HepG2 (cell line): ENCODE data around the gene CCDC88B. TPM values are rescaled to one million over a fixed set of nuclear protein-coding genes. Genes with fewer than 3 reads are reported as not detected.

ENCODE experiments used
- ATAC-seq: fragments of 200-7000 bp; cut with Tn5 transposase; 3 replicates; pipeline ENCODE4 v1.9.1; 2020; ENCODE audit warnings: mild to moderate bottlenecking, moderate library complexity
- BruUV-seq: library from RNA; stranded (reverse); fragments of 400-500 nt; replicated peaks from 2 replicates; lab custom pipeline; 2021; lab: Mats Ljungman, UMichigan
- CTCF ChIA-PET: fragments of 300-600 bp; formaldehyde crosslinking; extraction: SDS; loops from one replicate; lab custom pipeline; 2021; ENCODE audit warnings: low total read pairs, inconsistent platforms, low intra/inter-chr PET ratio; lab: Yijun Ruan, JAX
- POLR2A ChIA-PET: fragments of 350-600 bp; sonication (Branson Sonifier 250); formaldehyde crosslinking; loops from one replicate; lab custom pipeline; 2020; ENCODE audit warnings: antibody characterized with exemption, inconsistent platforms; lab: Yijun Ruan, JAX
- DNase-seq: peaks from one replicate; pipeline ENCODE4 v3.0.0-alpha.2; 2015; ENCODE audit warnings: low spot score
- FAIRE-seq: peaks from 3 replicates; lab custom pipeline; 2011; peaks lifted over from hg19 to GRCh38; lab: Jason Lieb, UNC
- H2AFZ ChIP-seq: one replicate; pipeline ENCODE4 v1.6.1; 2011; ENCODE audit warnings: low read length, inconsistent platforms
- H3K27ac ChIP-seq: fragments of 300-600 bp; 3 replicates; pipeline ENCODE4 v1.8.0; 2011; ENCODE audit warnings: mixed run types, mild to moderate bottlenecking, mixed read lengths, low read length, inconsistent platforms; ENCODE audit not compliant: insufficient read depth; ENCODE audit errors: extremely low read length
- H3K27me3 ChIP-seq, 2 experiments: fragments of 200-600 bp in 1 of 2; 2 replicates in 1 of 2; 3 replicates in 1 of 2; pipeline versions ENCODE4 v1.6.0 to v1.8.0; 2011; ENCODE audit warnings: low read length in 2 of 2, mild to moderate bottlenecking in 2 of 2, moderate library complexity in 2 of 2, inconsistent platforms in 1 of 2; ENCODE audit not compliant: insufficient read depth in 2 of 2, control insufficient read depth in 1 of 2
- H3K36me3 ChIP-seq, 2 experiments: fragments of 200-600 bp in 1 of 2; replicated peaks in 1 of 2; 2 replicates in 1 of 2; 3 replicates in 1 of 2; pipeline versions ENCODE4 v1.5.1 to v1.8.0; 2011; ENCODE audit warnings: low read length in 2 of 2, inconsistent platforms in 1 of 2; ENCODE audit not compliant: insufficient read depth in 2 of 2, control insufficient read depth in 1 of 2
- H3K4me1 ChIP-seq: 2 replicates; pipeline ENCODE4 v1.5.1; 2012; ENCODE audit warnings: low read length, inconsistent platforms; ENCODE audit not compliant: insufficient read depth
- H3K4me2 ChIP-seq: 2 replicates; pipeline ENCODE4 v1.6.0; 2011; ENCODE audit warnings: low read depth, low read length, inconsistent platforms
- H3K4me3 ChIP-seq, 3 experiments: fragments of 200-600 bp in 1 of 3; sonication (generic), shearing (Covaris generic) in 1 of 3; replicated peaks in 1 of 3; 2 replicates each; pipeline ENCODE4 v1.5.1; 2011 to 2016; ENCODE audit warnings: low read length in 3 of 3, inconsistent platforms in 2 of 3, low read depth in 2 of 3, mild to moderate bottlenecking in 2 of 3, control low read depth in 1 of 3, mixed read lengths in 1 of 3; ENCODE audit not compliant: insufficient read depth in 1 of 3
- H3K79me2 ChIP-seq: one replicate; pipeline ENCODE4 v1.6.1; 2011; ENCODE audit warnings: low read length, inconsistent platforms; ENCODE audit not compliant: insufficient read depth
- H3K9ac ChIP-seq: 2 replicates; pipeline ENCODE4 v1.6.0; 2011; ENCODE audit warnings: mild to moderate bottlenecking, low read depth, low read length, inconsistent platforms; ENCODE audit not compliant: insufficient read depth
- H3K9me3 ChIP-seq: 2 replicates; pipeline ENCODE4 v1.5.1; 2012; ENCODE audit warnings: mild to moderate bottlenecking, low read length
- H4K20me1 ChIP-seq: 2 replicates; pipeline ENCODE4 v1.6.0; 2011; ENCODE audit warnings: inconsistent platforms, mild to moderate bottlenecking, low read length, moderate library complexity; ENCODE audit not compliant: insufficient read depth
- ATF7-NPFF ChIP-seq: sonication (generic); formaldehyde crosslinking; IDR thresholded peaks from 2 replicates; pipeline ENCODE4 v1.8.1; 2023; ENCODE audit warnings: mild to moderate bottlenecking, low read depth, missing genetic modification reagents, moderate library complexity
- HDAC1 ChIP-seq: sonication (generic); formaldehyde crosslinking; IDR thresholded peaks from 2 replicates; pipeline ENCODE4 v1.5.1; 2020; ENCODE audit warnings: mild to moderate bottlenecking, missing genetic modification reagents
- ISL2 ChIP-seq: sonication (generic); formaldehyde crosslinking; IDR thresholded peaks from 2 replicates; pipeline ENCODE4 v1.5.0; 2020; ENCODE audit warnings: missing genetic modification reagents
- JARID2 ChIP-seq: sonication (generic); formaldehyde crosslinking; IDR thresholded peaks from 2 replicates; pipeline ENCODE4 v1.8.1; 2023; ENCODE audit warnings: missing genetic modification reagents, inconsistent platforms; ENCODE audit not compliant: insufficient replicate concordance
- MYC ChIP-seq: sonication (generic); formaldehyde crosslinking; IDR thresholded peaks from 2 replicates; pipeline ENCODE4 v1.9.0; 2021; ENCODE audit warnings: missing genetic modification reagents, borderline replicate concordance
- POGZ ChIP-seq: sonication (generic); formaldehyde crosslinking; IDR thresholded peaks from 2 replicates; pipeline ENCODE4 v1.4.0; 2020; ENCODE audit warnings: mild to moderate bottlenecking, missing genetic modification reagents
- SOX6 ChIP-seq, 2 experiments: fragments of 450-650 bp in 1 of 2; sonication (generic) in 1 of 2; formaldehyde crosslinking in 1 of 2; IDR thresholded peaks; 2 replicates each; pipeline versions ENCODE4 v1.4.0 to v1.6.1; 2017 to 2020; ENCODE audit warnings: antibody characterized with exemption in 1 of 2, mild to moderate bottlenecking in 1 of 2, missing genetic modification reagents in 1 of 2
- TFAP4 ChIP-seq: sonication (generic); IDR thresholded peaks from 2 replicates; pipeline ENCODE4 v1.6.1; 2016; ENCODE audit warnings: low read depth, borderline replicate concordance
- ZMYM2 ChIP-seq: sonication (generic); formaldehyde crosslinking; IDR thresholded peaks from 2 replicates; pipeline ENCODE4 v1.8.0; 2022; ENCODE audit warnings: mild to moderate bottlenecking, missing genetic modification reagents
- ZNF549 ChIP-seq: sonication (generic); formaldehyde crosslinking; IDR thresholded peaks from 2 replicates; pipeline ENCODE4 v1.5.0; 2020; ENCODE audit warnings: missing genetic modification reagents
- ZNF746 ChIP-seq: sonication (generic); formaldehyde crosslinking; IDR thresholded peaks from 2 replicates; pipeline ENCODE4 v1.8.0; 2022; ENCODE audit warnings: mild to moderate bottlenecking, missing genetic modification reagents
- ZNF747 ChIP-seq: sonication (generic); formaldehyde crosslinking; IDR thresholded peaks from 2 replicates; pipeline ENCODE4 v1.8.1; 2023; ENCODE audit warnings: missing genetic modification reagents, mild to moderate bottlenecking, borderline replicate concordance
- ZNF782 ChIP-seq: sonication (generic); formaldehyde crosslinking; IDR thresholded peaks from 2 replicates; pipeline ENCODE4 v1.4.0; 2020; ENCODE audit warnings: missing genetic modification reagents, mild to moderate bottlenecking, borderline replicate concordance
- ZSCAN29 ChIP-seq: sonication (generic); formaldehyde crosslinking; conservative IDR thresholded peaks from 2 replicates; pipeline ENCODE4 v1.4.0; 2020; ENCODE audit warnings: mild to moderate bottlenecking, missing genetic modification reagents
- WGBS: methylation state at CpG from one replicate; pipeline ENCODE4 v1.1.6; 2017; ENCODE audit warnings: low lambda C conversion rate; 5-methylcytosine and 5-hydroxymethylcytosine counted together
- in situ Hi-C: cut with HindIII; loops from 2 replicates; pipeline ENCODE4 v1.10.0; 2017; ENCODE audit warnings: low pct_unique_long_range_greater_than_20kb; ENCODE audit not compliant: extremely low pct_ligation_motif_present
- intact Hi-C: fragments of 100-400 bp; cut with micrococcal nuclease; formaldehyde crosslinking; loops from one replicate; pipeline ENCODE4 v1.10.0; 2022; ENCODE audit not compliant: unreplicated experiment
- polyA plus RNA-seq, 8 experiments: library from polyadenylated mRNA; depleted of rRNA in 3 of 8; stranded (reverse) in 7 of 8; unstranded in 1 of 8; fragments of >200 nt; fragmentation: Illumina TruSeq in 4 of 8; extraction: Trizol in 4 of 8; gene quantifications; 2 replicates each; pipeline versions ENCODE4 v1.2.1 to v1.2.3, GENCODE V29; 2011 to 2016; ENCODE audit warnings: low read depth in 4 of 8, missing spikeins in 1 of 8, mixed read lengths in 1 of 8; ENCODE audit not compliant: insufficient read depth in 1 of 8
- total RNA-seq, 5 experiments: library from RNA; depleted of rRNA; stranded (reverse); fragments of >200 nt; fragmentation: Illumina TruSeq; extraction: Trizol; gene quantifications; 2 replicates each; pipeline ENCODE4 v1.2.3, GENCODE V29; 2016; ENCODE audit warnings: low read depth in 1 of 5
- TF ChIP-seq, protein P1 (sequence below): sonication (generic); formaldehyde crosslinking; IDR thresholded peaks from 2 replicates; pipeline ENCODE4 v1.4.0; 2020; ENCODE audit warnings: missing genetic modification reagents
- TF ChIP-seq, protein P2 (sequence below): sonication (generic); formaldehyde crosslinking; IDR thresholded peaks from 2 replicates; pipeline ENCODE4 v1.4.0; 2020; ENCODE audit warnings: missing genetic modification reagents

Gene CCDC88B
- total and polyA plus RNA-seq, 2 of the 13 experiments (the other 11 are each of a cell fraction or from before 2014, with no cell fraction given): 3.6 to 4.8 TPM

GRCh38 chr11:64357904-64358535, 18.0 kb downstream of the CCDC88B start (continued):
- TF ChIP-seq ZNF747 (CRISPR knock-in tag) (no peak), SOX6 (IDR thresholded peaks at IDR 0.05) (no peak), SOX6 (CRISPR knock-in tag; IDR thresholded peaks at IDR 0.05) (peak; percentile 30; the same call in 1 of the 2 replicates), ZNF746 (CRISPR knock-in tag) (0 out of 2 replicates have a peak, but pooled peaks have one; percentile 37)

DNA sequence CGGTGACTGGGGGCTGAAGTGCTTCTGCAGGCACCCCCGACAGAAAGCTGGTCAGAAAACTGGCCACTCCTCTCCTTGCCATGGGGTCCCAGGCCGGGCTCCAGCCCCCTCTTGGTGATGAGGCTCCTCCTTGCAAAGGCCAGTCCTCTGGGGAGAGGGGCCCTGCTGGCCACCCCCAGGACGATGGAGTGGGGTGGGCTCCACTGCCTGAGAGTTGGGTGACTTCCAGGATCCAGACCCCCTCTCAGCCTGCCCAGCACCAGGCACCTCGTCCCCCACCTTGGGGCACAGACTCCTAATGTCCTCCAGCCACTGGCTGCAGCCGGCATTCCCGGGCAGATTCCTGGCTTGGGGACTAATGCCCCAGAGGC, 18.5 kb downstream of the CCDC88B start:
- Histone ChIP-seq H3K27me3 (peaks cover 0 to 5% of the 10 kb centered on the region in 2 experiments; a peak in 3 of 5 replicates), H3K4me2 (peak overlapping the region; percentile 99), H2AFZ (peak overlapping the region; percentile 30), H4K20me1 (no peaks in the 10 kb centered on the region), H3K27ac (peak overlapping the region; percentile 57), H3K9me3 (no peaks in the 10 kb centered on the region), H3K79me2 (no peaks in the 10 kb centered on the region), H3K9ac (peak overlapping the region; percentile 93), H3K36me3 (peaks cover 5 to 18% of the 10 kb centered on the region in 2 experiments; a peak in 4 of 5 replicates), H3K4me3 (peak overlapping the region; percentile 80 to 96 (median 94)), H3K4me1 (peaks cover 53% of the 10 kb centered on the region)
- DNase-seq (no peak), ATAC-seq (peak; percentile 3), FAIRE-seq (no peak)
- 0% methylated on average over 2 of the region's 7 CpGs for WGBS
- POLR2A ChIA-PET: interaction anchor here (1.1 to 6.5 kb wide), 3 partner anchors 41 to 87 kb away, joined by 3 to 61 read pairs (median 3); partner anchors contain the start of genes PRDX5 and TRMT112
- in situ Hi-C loops (no loop called here), intact Hi-C loops (loop anchor here (2.0 kb wide), 1 partner anchor 42 kb away; the partner anchor contains the start of gene TRMT112)
- BruUV-seq: no TSS peak
- CTCF ChIA-PET: no interaction called here
- TF ChIP-seq POGZ (no peak), ZSCAN29 (CRISPR knock-in tag) (no peak), MYC (CRISPR knock-in tag) (peak; percentile 48), TFAP4 (no peak), ISL2 (CRISPR knock-in tag) (peak; percentile 51; the same call in 1 of the 2 replicates), ATF7-NPFF (CRISPR knock-in tag) (no peak), ZNF782 (CRISPR knock-in tag) (no peak), ZNF549 (CRISPR knock-in tag) (no peak), HDAC1 (CRISPR knock-in tag) (peak; percentile 9), JARID2 (CRISPR knock-in tag) (peak; percentile 17), ZMYM2 (no peak)
- TF ChIP-seq, protein P1, sequence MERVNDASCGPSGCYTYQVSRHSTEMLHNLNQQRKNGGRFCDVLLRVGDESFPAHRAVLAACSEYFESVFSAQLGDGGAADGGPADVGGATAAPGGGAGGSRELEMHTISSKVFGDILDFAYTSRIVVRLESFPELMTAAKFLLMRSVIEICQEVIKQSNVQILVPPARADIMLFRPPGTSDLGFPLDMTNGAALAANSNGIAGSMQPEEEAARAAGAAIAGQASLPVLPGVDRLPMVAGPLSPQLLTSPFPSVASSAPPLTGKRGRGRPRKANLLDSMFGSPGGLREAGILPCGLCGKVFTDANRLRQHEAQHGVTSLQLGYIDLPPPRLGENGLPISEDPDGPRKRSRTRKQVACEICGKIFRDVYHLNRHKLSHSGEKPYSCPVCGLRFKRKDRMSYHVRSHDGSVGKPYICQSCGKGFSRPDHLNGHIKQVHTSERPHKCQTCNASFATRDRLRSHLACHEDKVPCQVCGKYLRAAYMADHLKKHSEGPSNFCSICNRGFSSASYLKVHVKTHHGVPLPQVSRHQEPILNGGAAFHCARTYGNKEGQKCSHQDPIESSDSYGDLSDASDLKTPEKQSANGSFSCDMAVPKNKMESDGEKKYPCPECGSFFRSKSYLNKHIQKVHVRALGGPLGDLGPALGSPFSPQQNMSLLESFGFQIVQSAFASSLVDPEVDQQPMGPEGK (CRISPR knock-in tag): peak; percentile 41; the same call in 1 of the 2 replicates
- TF ChIP-seq, protein P2, sequence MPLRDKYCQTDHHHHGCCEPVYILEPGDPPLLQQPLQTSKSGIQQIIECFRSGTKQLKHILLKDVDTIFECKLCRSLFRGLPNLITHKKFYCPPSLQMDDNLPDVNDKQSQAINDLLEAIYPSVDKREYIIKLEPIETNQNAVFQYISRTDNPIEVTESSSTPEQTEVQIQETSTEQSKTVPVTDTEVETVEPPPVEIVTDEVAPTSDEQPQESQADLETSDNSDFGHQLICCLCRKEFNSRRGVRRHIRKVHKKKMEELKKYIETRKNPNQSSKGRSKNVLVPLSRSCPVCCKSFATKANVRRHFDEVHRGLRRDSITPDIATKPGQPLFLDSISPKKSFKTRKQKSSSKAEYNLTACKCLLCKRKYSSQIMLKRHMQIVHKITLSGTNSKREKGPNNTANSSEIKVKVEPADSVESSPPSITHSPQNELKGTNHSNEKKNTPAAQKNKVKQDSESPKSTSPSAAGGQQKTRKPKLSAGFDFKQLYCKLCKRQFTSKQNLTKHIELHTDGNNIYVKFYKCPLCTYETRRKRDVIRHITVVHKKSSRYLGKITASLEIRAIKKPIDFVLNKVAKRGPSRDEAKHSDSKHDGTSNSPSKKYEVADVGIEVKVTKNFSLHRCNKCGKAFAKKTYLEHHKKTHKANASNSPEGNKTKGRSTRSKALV (CRISPR knock-in tag): no peak
